ENCODE data around the gene AHCTF1. TPM values are rescaled to one million over a fixed set of nuclear protein-coding genes. Genes with fewer than 3 reads are reported as not detected.

AHCTF1 gene
- total and polyA plus RNA-seq, 2 of the 8 experiments (the other 6 are each of a cell fraction or from before 2014, with no cell fraction given): 7.9 to 44.5 TPM

- POLR2A ChIA-PET (ENCODE audit: partially characterized antibody): interaction anchor here (1.7 kb wide), 1 partner anchor 12 kb away, joined by 4 read pairs; no protein-coding TSS in a partner anchor
These were observed 134.6 kb downstream of the AHCTF1 start for GRCh38 chr1:246797157-246797556.

More at GRCh38 chr1:246797157-246797556, 134.6 kb downstream of the AHCTF1 start:
- Histone ChIP-seq H3K4ac (replicated peaks; ENCODE audit: insufficient read length, low read depth, low read length) (no peak overlapping the region), H3K9ac (replicated peaks in 1 of 4; ENCODE audit: extremely low read depth in 1 of 4, low read depth in 3 of 4, low read length in 3 of 4) (no peak overlapping the region), H2BK12ac (ENCODE audit: low read depth, low read length) (no peak overlapping the region), H3K79me1 (ENCODE audit: low read depth, low read length) (no peaks in the 10 kb centered on the region), H3K36me3 (ENCODE audit: control insufficient read depth in 2 of 4, insufficient read depth in 4 of 4, low read length in 3 of 4) (no peaks in the 10 kb centered on the region), H3K23me2 (ENCODE audit: low read depth, low read length) (0 out of 2 replicates have a peak, but pooled peaks cover 2% of the 10 kb centered on the region), H2BK15ac (ENCODE audit: low read length) (no peak overlapping the region), H3K9me3 (ENCODE audit: insufficient read depth in 2 of 2, low read depth in 1 of 2, low read length in 1 of 2) (no peaks in the 10 kb centered on the region), H3K23ac (ENCODE audit: insufficient read length) (no peak overlapping the region), H3K14ac (ENCODE audit: insufficient read length) (no peak overlapping the region), H2AFZ (ENCODE audit: low read length) (no peak overlapping the region), H3K4me2 (ENCODE audit: insufficient read depth in 1 of 2, low read depth in 2 of 2, low read length in 2 of 2) (no peak overlapping the region), H3K79me2 (ENCODE audit: control insufficient read depth in 1 of 2, insufficient read depth in 2 of 2, low read length in 2 of 2) (no peaks in the 10 kb centered on the region), H2BK120ac (replicated peaks; ENCODE audit: low read depth, low read length) (no peak overlapping the region), H3K56ac (replicated peaks; ENCODE audit: insufficient read length, low read depth, low read length) (no peak overlapping the region), H3K18ac (ENCODE audit: extremely low read depth, low read length) (no peak overlapping the region), H3K4me3 (ENCODE audit: extremely low read depth in 1 of 4, insufficient read depth in 2 of 4, low read depth in 3 of 4, low read length in 4 of 4) (no peak overlapping the region), H2AK5ac (ENCODE audit: low read depth, low read length) (no peak overlapping the region), H3K27me3 (replicated peaks in 1 of 4; ENCODE audit: control insufficient read depth in 3 of 4, extremely low read depth in 1 of 4, insufficient read depth in 3 of 4, low read length in 3 of 4) (no peaks in the 10 kb centered on the region), H4K91ac (replicated peaks; ENCODE audit: insufficient read length, low read length) (no peak overlapping the region), H4K8ac (ENCODE audit: extremely low read depth, insufficient read depth, low read length) (no peak overlapping the region), H2BK20ac (ENCODE audit: low read length) (no peak overlapping the region), H4K5ac (ENCODE audit: insufficient read length, low read depth, low read length) (no peak overlapping the region), H3K27ac (ENCODE audit: low read depth, low read length) (no peak overlapping the region), H2BK5ac (ENCODE audit: low read depth, low read length) (no peak overlapping the region), H3K4me1 (replicated peaks in 1 of 4; ENCODE audit: control insufficient read depth in 3 of 4, insufficient read depth in 4 of 4, low read length in 3 of 4) (peaks cover 5 to 30% (median 27%) of the 10 kb centered on the region in 4 experiments), H4K20me1 (replicated peaks in 1 of 2; ENCODE audit: control insufficient read depth in 1 of 2, insufficient read depth in 2 of 2, low read length in 2 of 2) (no peaks in the 10 kb centered on the region)
- CTCF ChIA-PET (ENCODE audit: partially characterized antibody): no interaction called here
- FAIRE-seq (no peak), DNase-seq (ENCODE audit: low read depth in 1 of 2, low spot score in 2 of 2) (no peak)
- TF ChIP-seq TCF12 (IDR thresholded peaks at IDR 0.05; ENCODE audit: low read depth, low read length): no peak
- 89% methylated on average over 8 of the region's 8 CpGs; no CpG with 5 or more reads in 1 of the 2 experiments for WGBS, 2 experiments (ENCODE audit: extremely low coverage in 1 of 2, insufficient coverage in 1 of 2, insufficient read length in 1 of 2, insufficient replicate concordance in 2 of 2, low coverage in 1 of 2, low lambda C conversion rate in 2 of 2, missing lambda C conversion rate in 1 of 2)
